GM21825 (cell line): Measurements from ENCODE around the gene SLCO3A1.
"Not testable (repeated sequence)": the region's sequence is repeated elsewhere in the genome, so short reads cannot be mapped to it uniquely, and the experiment has no call there.

Experiments
- ATAC-seq: cut with Tn5 transposase; IDR thresholded peaks from one replicate; pipeline ENCODE4 v1.9.1; 2021; ENCODE audit warnings: mild to moderate bottlenecking, moderate library complexity; ENCODE audit not compliant: unreplicated experiment

SLCO3A1 gene

DNA sequence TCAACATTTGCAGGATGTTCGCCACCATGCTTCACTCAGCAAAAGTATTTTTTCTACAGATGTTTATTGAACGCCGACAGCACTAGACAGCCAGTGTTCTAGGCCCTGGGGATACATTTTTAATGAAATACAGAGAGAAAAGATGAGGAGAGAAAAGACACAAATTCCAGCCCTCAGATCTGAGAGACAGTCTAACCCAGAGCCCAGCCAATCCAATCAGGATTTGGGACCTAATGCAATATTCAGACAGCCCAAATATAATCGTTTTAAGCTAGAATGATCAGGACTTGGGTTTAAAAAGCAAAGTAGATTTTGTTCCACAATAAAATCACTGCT is 174.8 kb downstream of the SLCO3A1 start:
- ATAC-seq = no peak

DNA sequence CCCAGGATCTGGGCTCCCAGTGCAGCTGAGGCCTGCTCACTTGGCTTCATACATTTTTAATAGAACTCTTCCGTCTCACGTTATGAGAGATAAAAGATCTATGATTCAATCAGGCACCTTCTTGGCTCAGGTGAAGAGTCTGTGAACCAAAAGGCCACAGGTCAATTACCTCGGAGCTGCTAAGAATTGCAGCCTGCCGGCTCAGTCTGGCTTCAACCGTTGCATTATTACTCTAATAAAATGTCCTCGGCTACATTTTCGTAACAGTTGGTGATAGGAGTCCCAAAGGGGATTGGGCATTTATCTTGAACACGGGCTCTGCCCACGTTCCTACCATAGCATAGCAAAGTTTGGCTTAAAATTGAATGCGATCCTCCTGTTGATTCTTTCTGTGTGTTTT is 176.3 kb downstream of the SLCO3A1 start:
- no peak for ATAC-seq

DNA sequence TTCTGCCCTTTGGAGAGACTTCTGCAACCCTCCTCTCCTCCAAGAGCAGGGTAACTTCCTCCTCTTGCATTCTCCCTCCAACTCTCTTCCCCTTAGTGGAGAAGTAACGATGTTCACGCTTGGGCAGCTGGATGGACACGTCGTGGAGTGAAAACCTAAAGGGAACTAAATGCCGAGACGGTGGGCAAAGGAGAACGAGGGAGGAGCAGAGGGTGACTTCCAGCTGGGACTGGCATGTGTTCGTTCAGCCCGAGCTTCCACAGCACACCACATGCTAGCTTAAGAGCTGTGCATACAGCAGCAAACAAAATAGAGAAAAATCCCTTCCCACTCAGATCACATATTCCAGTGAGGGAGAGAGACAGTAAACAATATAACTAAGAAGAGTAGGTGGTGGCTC is 179.8 kb downstream of the SLCO3A1 start:
- no peak for ATAC-seq

DNA sequence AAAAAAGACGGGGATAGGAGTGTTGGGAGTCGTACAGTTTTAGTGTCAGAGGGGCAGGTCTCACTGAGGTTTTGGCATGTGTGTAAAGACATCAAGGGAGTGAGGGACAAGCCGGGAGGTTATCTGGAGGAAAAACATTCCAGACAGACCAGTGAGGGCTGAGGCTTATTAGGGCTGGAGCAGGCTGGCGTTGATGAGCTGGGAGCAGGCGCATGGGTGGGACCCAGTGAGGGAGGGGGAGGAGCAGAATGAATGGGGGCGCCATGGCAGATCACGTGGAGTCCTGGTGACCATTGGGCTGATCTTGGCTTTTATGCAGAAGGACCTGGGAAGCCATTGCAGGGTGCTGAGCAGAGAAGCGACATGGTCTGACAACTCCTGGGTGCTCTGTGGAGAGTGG is 180.2 kb downstream of the SLCO3A1 start:
- no peak for ATAC-seq

DNA sequence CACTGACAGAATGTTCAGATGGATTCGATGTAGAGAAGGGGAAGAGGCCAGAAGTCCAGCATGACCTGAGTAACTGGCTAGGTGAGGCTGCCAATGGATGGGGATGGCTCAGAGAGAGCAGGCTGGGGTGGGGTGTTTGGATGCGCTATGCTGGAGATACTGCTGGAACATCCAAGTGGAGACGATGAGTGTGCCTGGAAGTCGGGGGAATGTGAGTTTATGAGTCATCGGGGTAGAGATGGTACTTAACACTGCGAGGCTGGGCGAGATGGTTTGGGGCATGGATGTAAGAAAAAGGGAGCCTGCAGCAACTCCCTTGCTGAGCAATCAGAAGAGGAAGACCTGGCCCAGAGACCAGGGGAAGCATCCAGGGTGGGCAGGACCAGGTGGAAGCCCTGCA is 180.7 kb downstream of the SLCO3A1 start:
- no peak for ATAC-seq

DNA sequence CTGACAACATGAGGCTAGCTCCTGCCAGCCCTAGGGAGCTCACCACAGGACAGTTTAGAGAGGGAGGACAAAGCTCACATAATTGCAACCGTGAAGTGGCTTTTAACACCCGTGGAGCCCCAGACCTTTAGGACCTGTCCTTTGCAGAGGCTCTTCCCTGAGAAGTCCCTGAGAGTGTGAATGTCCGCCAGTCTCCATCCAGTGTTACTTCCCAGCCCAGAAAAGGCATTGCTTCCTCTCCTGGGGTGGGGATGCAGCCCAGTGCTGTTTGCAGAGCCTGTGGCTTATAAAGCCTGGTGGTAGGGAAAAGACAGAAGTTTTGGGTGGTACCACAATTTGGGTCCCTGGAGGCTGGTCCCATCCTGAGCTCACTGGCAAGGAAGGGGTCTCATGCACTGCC is 182.0 kb downstream of the SLCO3A1 start:
- ATAC-seq = no peak

DNA sequence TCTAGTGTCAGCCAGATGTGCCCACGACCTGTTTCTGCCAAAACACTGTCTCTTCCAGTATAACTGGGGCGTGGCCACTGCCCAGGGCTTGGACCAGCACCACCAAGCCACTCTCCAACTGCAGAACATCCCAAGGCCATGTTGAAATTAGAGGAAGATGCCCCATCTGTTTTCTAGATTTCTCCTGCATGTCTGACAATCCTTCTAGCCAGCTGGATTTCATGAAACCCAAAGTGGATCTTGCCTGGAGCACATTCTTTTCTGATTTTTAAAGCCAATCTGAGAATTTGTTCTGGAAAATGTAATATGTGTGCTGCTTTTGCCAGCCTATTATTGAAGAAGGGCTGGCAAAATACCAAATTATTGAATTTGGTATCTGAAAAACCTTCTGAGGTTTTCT is 182.5 kb downstream of the SLCO3A1 start:
- ATAC-seq = no peak

DNA sequence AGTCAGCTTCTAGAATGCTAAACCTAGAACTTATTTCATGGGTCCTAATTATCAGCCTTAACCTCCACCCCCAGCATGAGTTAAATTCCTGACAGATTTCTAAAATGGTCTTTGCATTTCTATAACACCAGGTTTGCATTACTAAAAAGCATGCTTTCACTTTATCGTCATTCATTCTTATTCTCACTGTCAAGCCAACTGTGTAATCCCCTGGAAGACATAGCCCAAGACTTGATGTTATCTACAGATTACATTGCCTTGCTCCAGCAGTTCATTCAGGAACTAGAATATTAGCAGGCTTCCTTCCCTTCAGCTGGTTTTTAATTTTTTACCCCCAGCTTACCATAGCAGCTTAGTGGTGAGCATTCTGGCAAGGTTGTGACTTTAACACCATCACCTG is 184.0 kb downstream of the SLCO3A1 start:
- no peak for ATAC-seq

DNA sequence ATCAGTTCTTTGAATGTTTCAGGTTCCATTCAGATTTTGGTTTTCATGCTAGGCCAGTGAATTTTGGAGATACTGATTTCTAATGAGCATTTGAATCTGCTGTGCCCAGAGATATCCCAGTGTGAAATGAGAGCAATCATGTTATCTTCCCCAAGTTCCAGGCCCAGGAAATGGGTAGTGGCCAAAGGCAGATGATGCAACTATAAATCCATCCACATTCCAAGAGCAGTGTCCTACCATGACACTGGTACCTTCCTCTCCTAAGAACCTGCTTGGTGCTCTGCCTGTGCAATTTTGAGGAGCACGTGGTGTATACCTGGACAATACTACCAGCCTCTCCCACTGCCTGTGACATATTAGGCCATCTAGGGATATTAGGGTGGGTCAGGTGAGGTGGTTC is 186.8 kb downstream of the SLCO3A1 start:
- no peak for ATAC-seq

DNA sequence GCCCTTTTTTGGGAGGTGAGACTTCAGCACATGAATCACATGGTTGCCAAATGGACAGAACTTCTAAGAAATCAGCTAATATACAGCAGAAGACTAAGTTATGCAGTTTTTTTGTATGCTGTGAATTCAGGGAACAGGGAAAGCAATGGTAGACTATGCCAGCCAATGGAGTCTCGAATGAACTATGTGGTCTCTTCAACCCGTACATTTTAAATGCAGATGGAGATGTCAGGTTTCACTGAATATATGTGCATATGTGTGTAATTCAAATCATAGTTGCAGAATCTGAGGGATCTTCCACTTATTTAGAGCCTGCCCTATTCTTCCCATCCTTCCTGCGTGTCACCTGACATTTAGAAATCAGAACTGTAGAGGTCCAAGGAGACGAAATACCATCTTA is 187.9 kb downstream of the SLCO3A1 start:
- no peak for ATAC-seq

DNA sequence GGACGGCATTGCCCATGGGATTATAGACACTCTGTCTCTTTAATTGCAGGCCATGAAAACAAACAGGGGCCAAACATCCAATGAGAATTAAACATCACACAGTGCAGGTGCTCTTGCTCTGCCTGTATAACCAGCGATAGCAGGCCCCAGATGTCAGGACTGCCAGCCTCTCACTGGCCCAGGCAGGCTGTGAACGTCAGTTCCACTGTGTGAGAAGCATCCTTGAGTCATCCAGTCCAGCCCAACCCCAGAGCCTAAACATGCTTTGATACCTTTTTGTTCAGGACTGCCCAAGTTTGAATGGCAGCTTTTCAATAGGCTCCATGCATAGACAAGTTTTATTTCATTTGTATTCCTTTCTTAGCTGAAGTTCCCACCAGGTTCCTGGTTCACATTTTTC is 189.8 kb downstream of the SLCO3A1 start:
- ATAC-seq = no peak

DNA sequence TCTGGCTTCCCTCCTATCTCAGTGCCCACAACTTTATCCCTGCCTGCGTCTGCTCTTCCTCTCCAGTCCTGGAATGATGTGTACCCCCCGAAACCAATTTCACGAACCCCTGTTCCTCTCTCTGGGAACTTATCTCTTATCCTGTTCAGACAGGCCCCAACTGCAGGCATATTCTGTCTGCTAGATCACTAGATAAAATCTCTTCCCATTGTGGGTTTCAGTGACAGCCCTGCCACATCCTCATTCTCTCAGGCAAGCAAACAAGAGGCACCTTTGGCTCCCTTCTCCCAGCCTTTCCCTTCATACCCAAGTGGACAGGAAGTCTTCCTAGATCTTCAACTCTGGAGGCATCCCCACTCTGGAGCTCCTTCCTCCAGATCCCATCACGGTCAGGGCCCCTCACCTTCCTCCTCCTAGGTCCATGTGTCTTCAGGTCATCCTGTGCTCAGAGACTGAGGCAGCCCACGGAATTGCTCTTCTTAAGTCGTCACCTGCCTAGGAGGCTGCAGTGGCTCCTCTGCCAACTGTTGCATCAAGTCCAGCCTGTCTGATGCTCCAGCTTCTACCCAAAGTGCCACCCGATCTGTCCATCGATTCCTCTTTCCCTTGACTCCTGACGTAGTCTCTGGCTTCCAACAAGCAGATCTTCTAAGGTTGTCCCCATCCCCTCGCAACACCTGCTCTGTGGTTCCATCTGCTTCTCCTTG is 190.8 kb downstream of the SLCO3A1 start:
- ATAC-seq = no peak

DNA sequence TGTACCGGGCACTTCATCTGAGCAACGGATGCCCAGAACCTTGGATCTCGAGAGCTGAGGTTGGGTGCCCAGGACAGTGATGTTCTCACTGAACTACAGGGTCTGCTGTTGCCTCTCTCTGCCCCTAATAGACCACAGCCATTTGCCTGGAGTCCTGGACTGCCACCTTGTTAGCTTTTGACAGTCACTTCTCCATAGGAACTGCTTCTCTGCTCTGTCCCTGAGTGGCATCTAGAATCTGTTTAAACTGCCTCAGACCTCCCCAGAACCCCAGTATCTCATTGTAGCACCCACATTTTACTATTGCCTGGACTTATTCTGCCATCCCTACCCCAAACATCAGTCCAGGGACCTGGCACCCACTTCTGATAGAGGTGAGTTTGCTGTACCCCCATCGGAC is 194.4 kb downstream of the SLCO3A1 start:
- ATAC-seq = no peak

DNA sequence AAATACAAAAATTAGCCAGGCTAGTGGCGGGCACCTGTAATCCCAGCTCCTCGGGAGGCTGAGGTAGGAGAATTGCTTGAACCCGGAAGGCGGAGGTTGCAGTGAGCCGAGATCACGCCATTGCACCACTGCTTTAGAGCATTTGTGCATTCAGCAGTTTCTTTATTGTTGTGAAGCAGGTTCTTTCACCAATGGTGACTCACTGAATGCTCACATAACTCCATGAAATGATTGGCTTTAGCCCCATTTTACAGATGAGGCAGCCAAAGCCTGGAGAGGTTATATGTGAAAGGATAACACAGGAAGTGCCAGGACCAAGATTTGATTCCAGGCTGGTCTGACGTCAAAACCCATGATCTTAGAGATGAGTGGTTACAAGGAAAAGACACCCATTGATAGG is 195.2 kb downstream of the SLCO3A1 start:
- no peak for ATAC-seq

DNA sequence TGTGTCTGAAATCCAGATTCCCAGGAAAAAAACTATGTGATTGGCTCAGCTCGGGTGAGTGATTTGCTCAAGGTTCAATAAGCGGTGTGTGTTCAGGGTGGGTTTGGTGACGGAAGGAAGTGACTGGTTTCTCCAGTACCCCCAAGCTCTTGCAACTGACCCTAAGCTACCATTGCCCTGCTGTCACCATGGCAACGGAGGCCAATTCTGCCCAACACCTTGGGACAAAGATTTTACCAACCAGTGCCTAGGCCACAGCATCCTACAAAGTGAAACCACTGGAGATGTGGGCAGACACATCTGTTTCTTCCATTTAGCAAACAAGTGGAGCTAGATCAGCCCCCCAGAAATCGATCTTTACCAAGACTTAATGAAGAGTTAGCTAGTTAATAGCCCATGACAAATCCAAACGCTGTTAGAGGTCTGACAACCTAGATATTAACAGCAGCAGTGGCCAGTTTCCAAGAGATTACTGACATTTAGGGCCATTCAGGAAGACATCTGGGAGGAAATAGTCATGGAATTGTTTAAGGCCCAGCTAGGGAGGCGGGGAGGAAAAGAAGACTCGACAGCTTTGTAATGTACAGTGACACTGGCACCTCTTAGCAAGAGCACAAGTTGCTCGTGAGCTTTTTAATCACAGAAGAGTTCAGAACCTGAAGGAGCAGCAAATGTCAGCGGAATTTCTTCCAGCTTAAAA is 195.9 kb downstream of the SLCO3A1 start:
- ATAC-seq = no peak

DNA sequence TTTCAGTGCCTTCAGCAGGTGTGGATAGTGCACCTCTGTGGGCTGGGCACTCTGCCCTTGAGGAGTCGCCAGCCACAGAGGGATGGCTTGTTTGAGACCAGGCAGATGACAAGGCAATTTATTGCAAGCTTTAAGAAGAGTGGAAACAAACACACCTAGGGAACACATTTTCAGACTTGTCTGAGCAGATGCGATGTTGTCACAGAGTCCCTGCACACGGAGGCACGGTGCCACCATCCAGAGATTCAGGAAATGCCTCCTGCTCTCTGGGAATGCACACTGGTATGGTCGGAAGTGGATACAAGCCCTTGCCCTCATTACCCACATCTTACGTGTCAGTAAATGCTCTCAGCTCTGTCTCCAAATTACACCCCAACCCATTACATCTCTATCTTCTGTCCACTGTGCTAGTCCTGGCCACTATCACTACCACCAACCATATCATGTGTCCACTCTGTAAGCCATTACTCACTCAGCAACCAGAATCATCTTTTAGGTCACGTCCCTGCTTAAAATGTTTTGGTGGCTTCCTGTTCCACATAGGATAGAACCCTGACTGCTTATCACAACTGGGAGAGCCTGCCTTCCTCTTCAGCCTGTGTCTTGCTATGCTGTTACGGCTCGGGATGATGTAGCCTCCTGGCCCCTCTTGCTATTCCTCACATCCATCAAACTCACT is 196.9 kb downstream of the SLCO3A1 start:
- ATAC-seq = no peak

DNA sequence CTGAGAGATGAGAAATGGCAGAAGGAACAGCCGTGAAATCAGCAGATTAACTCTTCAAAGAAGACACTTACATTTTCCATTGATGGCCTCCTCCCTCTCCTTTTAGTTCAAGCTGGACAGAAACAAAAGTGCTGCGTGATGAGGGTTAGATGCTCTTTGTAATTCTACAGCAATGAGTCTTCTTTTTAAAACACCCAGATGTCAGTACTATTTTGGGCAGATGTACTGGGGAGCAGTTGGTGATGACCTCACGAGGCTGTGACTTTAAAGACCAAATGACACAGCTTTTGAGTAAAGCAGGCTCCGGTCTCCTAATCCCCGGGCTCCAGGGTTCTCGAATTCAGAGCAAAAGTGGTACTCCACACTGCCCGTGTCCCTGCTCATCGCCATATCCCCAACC is 198.2 kb downstream of the SLCO3A1 start:
- no peak for ATAC-seq

DNA sequence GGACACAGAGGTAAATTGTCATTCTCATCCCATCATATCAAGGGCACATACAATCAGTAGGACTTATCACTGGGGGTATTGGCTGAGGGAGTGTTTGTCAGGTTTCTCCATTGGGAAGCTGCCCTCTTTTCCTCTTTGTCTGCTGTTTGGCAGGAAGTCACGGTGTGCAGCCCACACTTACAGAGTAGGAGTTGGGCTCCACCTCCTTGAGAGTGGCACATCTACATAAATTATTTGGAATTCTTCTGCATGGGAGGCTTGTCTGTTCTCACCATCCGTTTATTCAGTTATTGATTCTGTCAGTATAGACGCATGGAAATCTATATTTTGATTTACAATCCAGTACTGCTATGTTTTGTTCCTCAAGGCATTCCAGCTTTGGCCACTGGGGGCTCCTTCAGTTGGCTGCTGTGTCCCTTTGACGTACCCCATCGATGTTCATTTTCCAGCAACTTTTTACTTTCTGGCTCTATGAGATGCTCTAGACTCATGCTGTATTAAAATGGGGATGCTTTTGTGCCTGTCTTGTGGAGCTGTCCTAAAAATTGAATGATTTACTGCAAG is 200.3 kb downstream of the SLCO3A1 start:
- ATAC-seq = no peak

DNA sequence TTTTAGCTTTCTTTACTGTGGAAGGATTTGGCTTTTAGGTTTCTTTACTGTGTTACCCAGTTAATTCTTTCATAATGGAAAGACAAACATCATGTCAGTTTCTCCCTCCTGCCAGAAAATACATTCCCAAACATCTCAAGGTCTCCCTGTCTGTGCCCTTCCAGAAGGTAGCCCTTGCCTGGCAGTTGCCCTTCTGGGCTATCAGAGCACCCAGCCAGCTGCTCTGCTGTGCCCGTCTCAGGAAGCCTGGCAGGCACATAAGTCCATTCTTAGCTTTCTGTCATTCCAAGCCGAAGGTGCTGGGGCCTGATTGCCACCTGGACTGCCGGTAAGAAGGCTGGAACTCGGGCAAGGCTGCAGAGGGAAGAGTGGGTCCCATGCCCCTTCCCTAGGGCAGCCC is 203.4 kb downstream of the SLCO3A1 start:
- no peak for ATAC-seq

DNA sequence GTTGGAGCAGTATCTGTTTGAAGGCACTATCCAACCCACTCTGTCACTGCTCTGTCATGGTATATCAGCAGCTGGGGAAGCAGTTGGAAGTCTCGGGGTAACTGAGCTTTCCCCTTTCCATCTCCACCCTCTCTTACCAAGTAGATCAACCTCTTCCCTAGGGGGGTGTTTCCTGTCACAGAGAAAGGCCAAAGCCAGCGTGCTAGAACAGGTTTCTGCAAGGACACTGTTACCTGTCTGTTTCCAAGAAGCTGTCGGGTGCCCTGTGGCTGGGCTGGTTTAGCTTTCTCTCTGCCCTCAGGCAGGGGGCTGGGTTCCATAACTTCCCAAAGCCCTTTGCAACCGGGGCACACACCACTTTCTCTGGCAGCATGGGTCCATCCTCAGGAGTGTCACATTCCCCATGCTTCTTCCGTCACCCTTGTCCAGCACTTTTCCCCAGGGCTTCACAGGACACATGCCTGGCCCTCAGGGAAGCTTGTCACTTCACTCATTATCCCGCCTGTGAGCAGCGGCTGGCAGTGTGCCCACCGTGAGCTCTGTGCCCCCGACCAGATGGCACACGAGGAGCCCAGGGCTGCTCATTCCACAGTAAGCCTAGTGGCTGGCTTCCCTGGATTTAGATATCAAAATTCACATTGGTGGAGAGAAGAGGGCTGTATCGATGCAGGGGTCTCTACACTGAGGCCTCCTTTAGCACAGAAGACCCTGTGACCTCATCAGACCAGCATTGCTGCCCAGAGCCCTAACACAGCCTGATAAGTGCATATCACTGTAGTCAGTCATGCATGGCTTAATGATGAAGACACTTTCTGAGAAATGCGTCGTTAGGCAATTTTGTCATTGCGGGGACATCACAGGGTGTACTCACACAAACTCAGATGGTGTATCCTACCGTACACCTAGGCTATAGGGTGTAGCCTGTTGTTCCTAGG is 205.8 kb downstream of the SLCO3A1 start:
- no peak for ATAC-seq

DNA sequence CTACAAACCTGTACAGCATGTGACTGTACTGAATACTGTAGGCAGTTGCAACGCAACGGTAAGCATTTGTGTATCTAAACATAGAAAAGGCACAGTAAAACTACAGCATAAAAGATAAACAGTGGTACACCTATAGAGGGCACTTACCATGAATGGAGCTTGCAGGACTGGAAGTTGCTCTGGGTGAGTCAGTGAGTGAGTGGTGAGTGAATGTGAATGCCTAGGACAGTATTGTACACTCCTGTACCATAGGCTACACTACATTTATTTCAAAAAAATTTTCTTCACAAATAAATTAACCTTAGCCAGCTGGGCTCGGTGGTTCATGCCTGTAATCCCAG is 206.4 kb downstream of the SLCO3A1 start:
- ATAC-seq = not testable (repeated sequence)
